MM.1S (cell line): ENCODE measurements around the gene SRD5A3.
"Not testable (repeated sequence)": the region's sequence is repeated elsewhere in the genome, so short reads cannot be mapped to it uniquely, and the experiment has no call there.

Experiments
- CTCF ChIP-seq: fragments of 300-600 bp; sonication (generic); IDR thresholded peaks from 2 replicates; pipeline ENCODE4 v1.5.1; 2016; ENCODE audit warnings: antibody characterized with exemption, low read length, mixed read lengths
- EZH2 ChIP-seq: fragments of 300-600 bp; sonication (generic); optimal IDR thresholded peaks from 2 replicates; pipeline ENCODE3; 2017; ENCODE audit warnings: low read depth, mild to moderate bottlenecking, antibody characterized with exemption, low read length, mixed read lengths

DNA sequence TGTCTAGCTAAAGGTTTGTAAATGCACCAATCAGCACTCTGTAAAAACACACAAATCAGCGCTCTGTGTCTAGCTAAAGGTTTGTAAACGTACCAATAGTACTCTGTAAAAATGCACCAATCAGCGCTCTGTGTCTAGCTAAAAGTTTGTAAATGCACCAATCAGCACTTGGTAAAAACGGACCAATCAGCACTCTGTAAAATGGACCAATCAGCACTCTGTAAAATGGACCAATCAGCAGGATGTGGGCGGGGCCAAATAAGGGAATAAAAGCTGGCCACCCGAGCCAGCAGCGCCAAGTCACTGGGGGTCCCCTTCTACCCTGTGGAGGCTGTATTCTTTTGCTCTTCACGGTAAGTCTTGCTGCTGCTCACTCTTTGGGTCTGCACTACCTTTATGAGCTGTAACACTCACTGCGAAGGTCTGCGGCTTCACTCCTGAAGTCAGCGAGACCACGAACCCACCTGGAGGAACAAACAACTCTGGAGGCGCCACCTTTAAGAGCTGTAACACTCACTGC, 7.2 kb downstream of the SRD5A3 start:
- not testable (repeated sequence) for TF ChIP-seq CTCF, EZH2
